GM20000 (cell line): Measurements from ENCODE around the gene SNX20.

Experiments
- DNase-seq: peaks from one replicate; pipeline ENCODE4 v3.0.0; 2012; ENCODE audit warnings: low spot score
- CTCF ChIP-seq: IDR thresholded peaks from 2 replicates; pipeline ENCODE4 v1.5.1; 2012; ENCODE audit warnings: mild to moderate bottlenecking, control low read depth; ENCODE audit errors: extremely low read depth, missing control alignments

Gene SNX20

GRCh38 chr16:50653633-50654519 is 27.2 kb downstream of the SNX20 start:
- no peak for TF ChIP-seq CTCF
- DNase-seq: no peak

GRCh38 chr16:50652836-50653425 is 28.2 kb downstream of the SNX20 start:
- no peak for DNase-seq
- no peak for TF ChIP-seq CTCF

- TF ChIP-seq CTCF: no peak
- no peak for DNase-seq
Measured at GRCh38 chr16:50651835-50652438, 29.2 kb downstream of the SNX20 start.

- DNase-seq: no peak
- TF ChIP-seq CTCF: no peak
Measured at GRCh38 chr16:50646345-50646744, 34.8 kb downstream of the SNX20 start.

GRCh38 chr16:50645563-50646220 is 35.4 kb downstream of the SNX20 start:
- DNase-seq: no peak
- no peak for TF ChIP-seq CTCF

- peak; percentile 58 for DNase-seq
- peak; percentile 25 for TF ChIP-seq CTCF
Measured at GRCh38 chr16:50644729-50645128, 36.4 kb downstream of the SNX20 start.
